WTC11 (cell line): ENCODE data around the gene OTOS. TPM values are rescaled to one million over a fixed set of nuclear protein-coding genes. Genes with fewer than 3 reads are reported as not detected.
A peak's percentile ranks its signal among the peaks of the same experiment; 100 is the strongest.

Experiments
- ATAC-seq: fragments of 200-7000 bp; cut with Tn5 transposase; 2 replicates; pipeline ENCODE4 v1.10.0; 2021; ENCODE audit warnings: mild to moderate bottlenecking, moderate library complexity
- CTCF ChIA-PET: fragments of 300-600 bp; sonication (Branson Sonifier 250); formaldehyde crosslinking; loops from one replicate; lab custom pipeline; 2021; ENCODE audit warnings: antibody characterized with exemption; lab: Charles Lee
- POLR2A ChIA-PET: fragments of 350-600 bp; sonication (Branson Sonifier 250); formaldehyde crosslinking; loops from one replicate; lab custom pipeline; 2021; ENCODE audit warnings: antibody characterized with exemption; lab: Charles Lee
- DNase-seq: peaks from one replicate; pipeline ENCODE4 v3.0.0; 2021; ENCODE audit warnings: low spot score
- H3K27ac Mint-ChIP-seq: 2 replicates; pipeline ENCODE4 v1.8.0; 2021; ENCODE audit warnings: mixed read lengths
- H3K27me3 Mint-ChIP-seq: 2 replicates; pipeline ENCODE4 v1.8.0; 2021; ENCODE audit warnings: low read depth, mild to moderate bottlenecking, moderate library complexity, mixed read lengths
- H3K36me3 Mint-ChIP-seq: 2 replicates; pipeline ENCODE4 v1.8.0; 2021; ENCODE audit warnings: mixed read lengths
- H3K4me1 Mint-ChIP-seq: 2 replicates; pipeline ENCODE4 v1.8.0; 2022; ENCODE audit warnings: mixed read lengths
- H3K4me3 Mint-ChIP-seq: 2 replicates; pipeline ENCODE4 v1.8.0; 2021; ENCODE audit warnings: mild to moderate bottlenecking, moderate library complexity, mixed read lengths
- H3K9me3 Mint-ChIP-seq: 2 replicates; pipeline ENCODE4 v1.8.0; 2021; ENCODE audit warnings: mixed read lengths
- ATF1 ChIP-seq: sonication (generic); formaldehyde crosslinking; IDR thresholded peaks from 2 replicates; pipeline ENCODE4 v1.8.1; 2023; ENCODE audit warnings: mild to moderate bottlenecking, moderate library complexity, missing genetic modification reagents
- CBFB ChIP-seq: sonication (generic); formaldehyde crosslinking; IDR thresholded peaks from 2 replicates; pipeline ENCODE4 v1.8.1; 2022; ENCODE audit warnings: mild to moderate bottlenecking, low read depth, missing genetic modification reagents
- CREM ChIP-seq: sonication (generic); formaldehyde crosslinking; IDR thresholded peaks from 2 replicates; pipeline ENCODE4 v1.8.1; 2022; ENCODE audit warnings: mild to moderate bottlenecking, missing genetic modification reagents, moderate library complexity
- ESRRA ChIP-seq: sonication (generic); formaldehyde crosslinking; IDR thresholded peaks from 2 replicates; pipeline ENCODE4 v1.8.1; 2022; ENCODE audit warnings: mild to moderate bottlenecking, missing genetic modification reagents, borderline replicate concordance
- GTF2I ChIP-seq: fragments of 250-450 bp; sonication (Bioruptor Pico); conservative IDR thresholded peaks from 2 replicates; pipeline ENCODE4 v1.4.0; 2021; ENCODE audit warnings: mild to moderate bottlenecking
- KAT7 ChIP-seq: sonication (generic); formaldehyde crosslinking; IDR thresholded peaks from 2 replicates; pipeline ENCODE4 v1.8.1; 2023; ENCODE audit warnings: missing genetic modification reagents, mild to moderate bottlenecking, borderline replicate concordance
- MYBL2 ChIP-seq: sonication (generic); formaldehyde crosslinking; IDR thresholded peaks from 2 replicates; pipeline ENCODE4 v1.8.1; 2023; ENCODE audit warnings: mild to moderate bottlenecking, moderate library complexity, missing genetic modification reagents
- NR1H2 ChIP-seq: sonication (generic); formaldehyde crosslinking; IDR thresholded peaks from 2 replicates; pipeline ENCODE4 v1.9.0; 2021; ENCODE audit warnings: mild to moderate bottlenecking, moderate library complexity, missing genetic modification reagents
- RELA ChIP-seq: sonication (generic); formaldehyde crosslinking; IDR thresholded peaks from 2 replicates; pipeline ENCODE4 v1.8.1; 2022; ENCODE audit warnings: missing genetic modification reagents, mild to moderate bottlenecking, borderline replicate concordance
- ZNF263 ChIP-seq: sonication (generic); formaldehyde crosslinking; IDR thresholded peaks from 2 replicates; pipeline ENCODE4 v1.8.1; 2022; ENCODE audit warnings: low read depth, mild to moderate bottlenecking, moderate library complexity, missing genetic modification reagents
- total RNA-seq: library from RNA; stranded (reverse); gene quantifications from 3 replicates; pipeline ENCODE4 v1.2.3, GENCODE V29; 2021
- TF ChIP-seq, protein P1 (sequence below): sonication (generic); formaldehyde crosslinking; IDR thresholded peaks from 2 replicates; pipeline ENCODE4 v1.8.0; 2022; ENCODE audit warnings: mild to moderate bottlenecking, missing genetic modification reagents
- TF ChIP-seq, protein P2 (sequence below): sonication (generic); formaldehyde crosslinking; IDR thresholded peaks from 2 replicates; pipeline ENCODE4 v1.8.1; 2022; ENCODE audit warnings: low read depth, missing genetic modification reagents, borderline replicate concordance
- TF ChIP-seq, protein P3 (sequence below): sonication (generic); formaldehyde crosslinking; IDR thresholded peaks from 2 replicates; pipeline ENCODE4 v1.8.1; 2023; ENCODE audit warnings: mild to moderate bottlenecking, missing genetic modification reagents, moderate library complexity
- TF ChIP-seq, protein P4 (sequence below): sonication (generic); formaldehyde crosslinking; IDR thresholded peaks from 2 replicates; pipeline ENCODE4 v1.8.1; 2023; ENCODE audit warnings: mild to moderate bottlenecking, missing genetic modification reagents
- TF ChIP-seq, protein P5 (sequence below): fragments of 250-450 bp; sonication (Bioruptor Pico); IDR thresholded peaks from 2 replicates; pipeline ENCODE4 v1.9.0; 2021; ENCODE audit warnings: mild to moderate bottlenecking
- TF ChIP-seq, protein P6 (sequence below): sonication (generic); formaldehyde crosslinking; IDR thresholded peaks from 2 replicates; pipeline ENCODE4 v1.8.1; 2023; ENCODE audit warnings: mild to moderate bottlenecking, missing genetic modification reagents
- TF ChIP-seq, protein P7 (sequence below): fragments of 250-450 bp; sonication (Bioruptor Pico); IDR thresholded peaks from 2 replicates; pipeline ENCODE4 v1.9.0; 2021; ENCODE audit warnings: mild to moderate bottlenecking
- TF ChIP-seq, protein P8 (sequence below): sonication (generic); formaldehyde crosslinking; IDR thresholded peaks from 2 replicates; pipeline ENCODE4 v1.8.0; 2022; ENCODE audit warnings: mild to moderate bottlenecking, missing genetic modification reagents
- TF ChIP-seq, protein P9 (sequence below): sonication (generic); formaldehyde crosslinking; IDR thresholded peaks from 2 replicates; pipeline ENCODE4 v1.8.1; 2022; ENCODE audit warnings: mild to moderate bottlenecking, moderate library complexity, missing genetic modification reagents

The OTOS gene
- total RNA-seq, 1 experiment from 2014 or later = not detected

DNA sequence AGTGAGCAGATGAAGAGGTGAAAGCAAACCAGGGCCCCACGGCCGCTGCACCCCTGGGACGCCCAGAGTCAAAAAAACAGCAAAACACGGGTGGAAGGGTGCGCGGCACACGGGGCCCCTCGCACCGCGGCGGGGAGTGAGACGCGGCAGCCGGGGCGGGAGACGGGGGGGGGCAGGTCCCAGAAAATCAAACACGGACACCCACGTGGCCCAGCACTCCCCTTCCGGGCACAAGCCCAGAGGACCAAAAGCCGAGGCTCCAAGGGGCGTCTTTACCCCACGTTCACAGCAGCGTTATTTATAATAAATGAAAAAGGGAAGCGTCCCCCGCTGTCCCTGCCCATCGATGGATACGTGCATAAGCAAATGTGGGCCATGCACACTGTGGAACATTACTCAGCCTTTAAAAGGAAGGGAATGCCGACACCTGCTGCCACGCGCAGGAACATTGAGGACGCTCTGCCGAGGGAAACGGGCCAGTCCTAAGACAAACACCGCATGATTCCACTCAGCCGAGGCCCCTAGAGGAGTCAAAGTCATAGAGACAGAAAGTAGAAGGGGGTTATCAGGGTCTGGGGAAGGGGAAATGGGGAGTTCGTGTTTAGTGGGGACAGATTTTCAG is 3.7 kb downstream of the OTOS start:
- POLR2A ChIA-PET = no interaction called here

DNA sequence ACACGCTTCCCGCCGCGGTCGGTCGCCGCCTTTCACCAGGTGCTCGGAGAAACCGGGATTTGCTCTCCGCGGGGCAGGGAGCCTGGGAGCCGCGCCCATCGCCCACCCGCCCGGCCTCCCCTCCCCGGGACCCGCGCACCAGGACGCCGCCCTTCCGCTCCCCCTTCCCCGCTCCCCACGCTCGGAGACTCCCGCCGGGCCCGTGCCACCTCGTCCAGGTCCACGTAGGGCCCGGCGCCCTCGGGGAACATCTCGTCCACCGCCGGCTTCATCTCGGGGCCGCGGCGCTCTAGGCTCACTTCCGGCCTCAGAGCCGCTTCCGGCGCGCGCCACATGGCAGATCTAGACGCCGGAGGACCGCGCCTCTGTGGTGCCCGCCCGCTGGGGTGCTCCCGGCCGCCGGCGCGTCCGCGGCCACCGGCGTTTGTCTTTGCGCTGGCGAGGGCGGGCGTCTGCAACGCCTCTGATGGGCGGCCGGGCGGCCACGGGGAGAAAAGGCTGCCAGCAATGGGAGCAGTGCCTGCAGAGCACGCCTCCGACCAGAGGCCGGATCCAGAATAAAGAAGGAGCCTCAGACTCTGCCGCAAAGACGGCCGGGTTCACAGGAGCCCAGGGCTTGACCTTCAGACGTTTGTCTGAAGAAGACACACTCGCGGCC is 4.3 kb downstream of the OTOS start, which contains the start of gene COPS9:
COPS9 (minus strand) TSS at position 293 of the 658 bp plus-strand sequence; CDS start at position 272, 21 bp downstream.
- Mint-ChIP-seq H3K4me1 (peaks cover 40% of the 10 kb centered on the region), H3K27ac (peak within 1 kb of the TSS; percentile 90), H3K4me3 (peak within 1 kb of the TSS; percentile 85), H3K9me3 (no peaks in the 10 kb centered on the region), H3K36me3 (peaks cover 28% of the 10 kb centered on the region), H3K27me3 (peaks cover 9% of the 10 kb centered on the region)
- DNase-seq (peak; percentile 88), ATAC-seq (peak; percentile 66)
- ChIA-PET CTCF (interaction anchor here (0.5 kb wide), 1 partner anchor 98 kb away, joined by 3 read pairs; no protein-coding TSS in a partner anchor), POLR2A (no interaction called here)
- TF ChIP-seq KAT7 (CRISPR knock-in tag) (no peak), MYBL2 (CRISPR knock-in tag) (peak; percentile 64; the same call in 1 of the 2 replicates), CBFB (CRISPR knock-in tag) (no peak), ATF1 (CRISPR knock-in tag) (no peak), GTF2I (CRISPR knock-in tag) (no peak), RELA (CRISPR knock-in tag) (no peak), CREM (CRISPR knock-in tag) (peak; percentile 68; the same call in 1 of the 2 replicates), ZNF263 (no peak), ESRRA (CRISPR knock-in tag) (no peak), NR1H2 (CRISPR knock-in tag) (0 out of 2 replicates have a peak, but pooled peaks have one; percentile 17)
- TF ChIP-seq, protein P1, sequence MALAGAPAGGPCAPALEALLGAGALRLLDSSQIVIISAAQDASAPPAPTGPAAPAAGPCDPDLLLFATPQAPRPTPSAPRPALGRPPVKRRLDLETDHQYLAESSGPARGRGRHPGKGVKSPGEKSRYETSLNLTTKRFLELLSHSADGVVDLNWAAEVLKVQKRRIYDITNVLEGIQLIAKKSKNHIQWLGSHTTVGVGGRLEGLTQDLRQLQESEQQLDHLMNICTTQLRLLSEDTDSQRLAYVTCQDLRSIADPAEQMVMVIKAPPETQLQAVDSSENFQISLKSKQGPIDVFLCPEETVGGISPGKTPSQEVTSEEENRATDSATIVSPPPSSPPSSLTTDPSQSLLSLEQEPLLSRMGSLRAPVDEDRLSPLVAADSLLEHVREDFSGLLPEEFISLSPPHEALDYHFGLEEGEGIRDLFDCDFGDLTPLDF = no peak
- TF ChIP-seq, protein P2, sequence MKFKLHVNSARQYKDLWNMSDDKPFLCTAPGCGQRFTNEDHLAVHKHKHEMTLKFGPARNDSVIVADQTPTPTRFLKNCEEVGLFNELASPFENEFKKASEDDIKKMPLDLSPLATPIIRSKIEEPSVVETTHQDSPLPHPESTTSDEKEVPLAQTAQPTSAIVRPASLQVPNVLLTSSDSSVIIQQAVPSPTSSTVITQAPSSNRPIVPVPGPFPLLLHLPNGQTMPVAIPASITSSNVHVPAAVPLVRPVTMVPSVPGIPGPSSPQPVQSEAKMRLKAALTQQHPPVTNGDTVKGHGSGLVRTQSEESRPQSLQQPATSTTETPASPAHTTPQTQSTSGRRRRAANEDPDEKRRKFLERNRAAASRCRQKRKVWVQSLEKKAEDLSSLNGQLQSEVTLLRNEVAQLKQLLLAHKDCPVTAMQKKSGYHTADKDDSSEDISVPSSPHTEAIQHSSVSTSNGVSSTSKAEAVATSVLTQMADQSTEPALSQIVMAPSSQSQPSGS (CRISPR knock-in tag) = no peak
- TF ChIP-seq, protein P3, sequence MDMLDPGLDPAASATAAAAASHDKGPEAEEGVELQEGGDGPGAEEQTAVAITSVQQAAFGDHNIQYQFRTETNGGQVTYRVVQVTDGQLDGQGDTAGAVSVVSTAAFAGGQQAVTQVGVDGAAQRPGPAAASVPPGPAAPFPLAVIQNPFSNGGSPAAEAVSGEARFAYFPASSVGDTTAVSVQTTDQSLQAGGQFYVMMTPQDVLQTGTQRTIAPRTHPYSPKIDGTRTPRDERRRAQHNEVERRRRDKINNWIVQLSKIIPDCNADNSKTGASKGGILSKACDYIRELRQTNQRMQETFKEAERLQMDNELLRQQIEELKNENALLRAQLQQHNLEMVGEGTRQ = peak; percentile 6; the same call in 1 of the 2 replicates
- TF ChIP-seq, protein P4, sequence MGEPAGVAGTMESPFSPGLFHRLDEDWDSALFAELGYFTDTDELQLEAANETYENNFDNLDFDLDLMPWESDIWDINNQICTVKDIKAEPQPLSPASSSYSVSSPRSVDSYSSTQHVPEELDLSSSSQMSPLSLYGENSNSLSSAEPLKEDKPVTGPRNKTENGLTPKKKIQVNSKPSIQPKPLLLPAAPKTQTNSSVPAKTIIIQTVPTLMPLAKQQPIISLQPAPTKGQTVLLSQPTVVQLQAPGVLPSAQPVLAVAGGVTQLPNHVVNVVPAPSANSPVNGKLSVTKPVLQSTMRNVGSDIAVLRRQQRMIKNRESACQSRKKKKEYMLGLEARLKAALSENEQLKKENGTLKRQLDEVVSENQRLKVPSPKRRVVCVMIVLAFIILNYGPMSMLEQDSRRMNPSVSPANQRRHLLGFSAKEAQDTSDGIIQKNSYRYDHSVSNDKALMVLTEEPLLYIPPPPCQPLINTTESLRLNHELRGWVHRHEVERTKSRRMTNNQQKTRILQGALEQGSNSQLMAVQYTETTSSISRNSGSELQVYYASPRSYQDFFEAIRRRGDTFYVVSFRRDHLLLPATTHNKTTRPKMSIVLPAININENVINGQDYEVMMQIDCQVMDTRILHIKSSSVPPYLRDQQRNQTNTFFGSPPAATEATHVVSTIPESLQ = no peak
- TF ChIP-seq, protein P5, sequence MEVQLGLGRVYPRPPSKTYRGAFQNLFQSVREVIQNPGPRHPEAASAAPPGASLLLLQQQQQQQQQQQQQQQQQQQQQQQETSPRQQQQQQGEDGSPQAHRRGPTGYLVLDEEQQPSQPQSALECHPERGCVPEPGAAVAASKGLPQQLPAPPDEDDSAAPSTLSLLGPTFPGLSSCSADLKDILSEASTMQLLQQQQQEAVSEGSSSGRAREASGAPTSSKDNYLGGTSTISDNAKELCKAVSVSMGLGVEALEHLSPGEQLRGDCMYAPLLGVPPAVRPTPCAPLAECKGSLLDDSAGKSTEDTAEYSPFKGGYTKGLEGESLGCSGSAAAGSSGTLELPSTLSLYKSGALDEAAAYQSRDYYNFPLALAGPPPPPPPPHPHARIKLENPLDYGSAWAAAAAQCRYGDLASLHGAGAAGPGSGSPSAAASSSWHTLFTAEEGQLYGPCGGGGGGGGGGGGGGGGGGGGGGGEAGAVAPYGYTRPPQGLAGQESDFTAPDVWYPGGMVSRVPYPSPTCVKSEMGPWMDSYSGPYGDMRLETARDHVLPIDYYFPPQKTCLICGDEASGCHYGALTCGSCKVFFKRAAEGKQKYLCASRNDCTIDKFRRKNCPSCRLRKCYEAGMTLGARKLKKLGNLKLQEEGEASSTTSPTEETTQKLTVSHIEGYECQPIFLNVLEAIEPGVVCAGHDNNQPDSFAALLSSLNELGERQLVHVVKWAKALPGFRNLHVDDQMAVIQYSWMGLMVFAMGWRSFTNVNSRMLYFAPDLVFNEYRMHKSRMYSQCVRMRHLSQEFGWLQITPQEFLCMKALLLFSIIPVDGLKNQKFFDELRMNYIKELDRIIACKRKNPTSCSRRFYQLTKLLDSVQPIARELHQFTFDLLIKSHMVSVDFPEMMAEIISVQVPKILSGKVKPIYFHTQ = 0 out of 2 replicates have a peak, but pooled peaks have one; percentile 41
- TF ChIP-seq, protein P6, sequence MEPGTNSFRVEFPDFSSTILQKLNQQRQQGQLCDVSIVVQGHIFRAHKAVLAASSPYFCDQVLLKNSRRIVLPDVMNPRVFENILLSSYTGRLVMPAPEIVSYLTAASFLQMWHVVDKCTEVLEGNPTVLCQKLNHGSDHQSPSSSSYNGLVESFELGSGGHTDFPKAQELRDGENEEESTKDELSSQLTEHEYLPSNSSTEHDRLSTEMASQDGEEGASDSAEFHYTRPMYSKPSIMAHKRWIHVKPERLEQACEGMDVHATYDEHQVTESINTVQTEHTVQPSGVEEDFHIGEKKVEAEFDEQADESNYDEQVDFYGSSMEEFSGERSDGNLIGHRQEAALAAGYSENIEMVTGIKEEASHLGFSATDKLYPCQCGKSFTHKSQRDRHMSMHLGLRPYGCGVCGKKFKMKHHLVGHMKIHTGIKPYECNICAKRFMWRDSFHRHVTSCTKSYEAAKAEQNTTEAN (CRISPR knock-in tag) = peak; percentile 65
- TF ChIP-seq, protein P7, sequence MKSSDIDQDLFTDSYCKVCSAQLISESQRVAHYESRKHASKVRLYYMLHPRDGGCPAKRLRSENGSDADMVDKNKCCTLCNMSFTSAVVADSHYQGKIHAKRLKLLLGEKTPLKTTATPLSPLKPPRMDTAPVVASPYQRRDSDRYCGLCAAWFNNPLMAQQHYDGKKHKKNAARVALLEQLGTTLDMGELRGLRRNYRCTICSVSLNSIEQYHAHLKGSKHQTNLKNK (CRISPR knock-in tag) = no peak

More for the DNA sequence above, 3.7 kb downstream of the OTOS start:
- Mint-ChIP-seq H3K27ac (no peak overlapping the region), H3K36me3 (peaks cover 22% of the 10 kb centered on the region), H3K9me3 (no peaks in the 10 kb centered on the region), H3K4me1 (peaks cover 40% of the 10 kb centered on the region), H3K4me3 (peak overlapping the region; percentile 85), H3K27me3 (peaks cover 9% of the 10 kb centered on the region)
- DNase-seq (no peak), ATAC-seq (no peak)
- TF ChIP-seq, protein P8, sequence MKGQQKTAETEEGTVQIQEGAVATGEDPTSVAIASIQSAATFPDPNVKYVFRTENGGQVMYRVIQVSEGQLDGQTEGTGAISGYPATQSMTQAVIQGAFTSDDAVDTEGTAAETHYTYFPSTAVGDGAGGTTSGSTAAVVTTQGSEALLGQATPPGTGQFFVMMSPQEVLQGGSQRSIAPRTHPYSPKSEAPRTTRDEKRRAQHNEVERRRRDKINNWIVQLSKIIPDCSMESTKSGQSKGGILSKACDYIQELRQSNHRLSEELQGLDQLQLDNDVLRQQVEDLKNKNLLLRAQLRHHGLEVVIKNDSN = peak; percentile 2; the same call in 1 of the 2 replicates
- TF ChIP-seq, protein P9, sequence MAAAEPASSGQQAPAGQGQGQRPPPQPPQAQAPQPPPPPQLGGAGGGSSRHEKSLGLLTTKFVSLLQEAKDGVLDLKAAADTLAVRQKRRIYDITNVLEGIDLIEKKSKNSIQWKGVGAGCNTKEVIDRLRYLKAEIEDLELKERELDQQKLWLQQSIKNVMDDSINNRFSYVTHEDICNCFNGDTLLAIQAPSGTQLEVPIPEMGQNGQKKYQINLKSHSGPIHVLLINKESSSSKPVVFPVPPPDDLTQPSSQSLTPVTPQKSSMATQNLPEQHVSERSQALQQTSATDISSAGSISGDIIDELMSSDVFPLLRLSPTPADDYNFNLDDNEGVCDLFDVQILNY (CRISPR knock-in tag) = no peak
- CTCF ChIA-PET = no interaction called here
